HG03159 (cell line): Measurements from ENCODE around the gene AMH.

Experiments
- ATAC-seq: cut with Tn5 transposase; IDR thresholded peaks from one replicate; pipeline ENCODE4 v1.9.1; 2021; ENCODE audit warnings: mild to moderate bottlenecking, moderate library complexity; ENCODE audit not compliant: unreplicated experiment

The AMH gene

GRCh38 chr19:2247433-2248101, 1.6 kb upstream of the AMH start:
- no peak for ATAC-seq

GRCh38 chr19:2248136-2249009, 750 bp upstream of the AMH start:
- no peak for ATAC-seq

DNA sequence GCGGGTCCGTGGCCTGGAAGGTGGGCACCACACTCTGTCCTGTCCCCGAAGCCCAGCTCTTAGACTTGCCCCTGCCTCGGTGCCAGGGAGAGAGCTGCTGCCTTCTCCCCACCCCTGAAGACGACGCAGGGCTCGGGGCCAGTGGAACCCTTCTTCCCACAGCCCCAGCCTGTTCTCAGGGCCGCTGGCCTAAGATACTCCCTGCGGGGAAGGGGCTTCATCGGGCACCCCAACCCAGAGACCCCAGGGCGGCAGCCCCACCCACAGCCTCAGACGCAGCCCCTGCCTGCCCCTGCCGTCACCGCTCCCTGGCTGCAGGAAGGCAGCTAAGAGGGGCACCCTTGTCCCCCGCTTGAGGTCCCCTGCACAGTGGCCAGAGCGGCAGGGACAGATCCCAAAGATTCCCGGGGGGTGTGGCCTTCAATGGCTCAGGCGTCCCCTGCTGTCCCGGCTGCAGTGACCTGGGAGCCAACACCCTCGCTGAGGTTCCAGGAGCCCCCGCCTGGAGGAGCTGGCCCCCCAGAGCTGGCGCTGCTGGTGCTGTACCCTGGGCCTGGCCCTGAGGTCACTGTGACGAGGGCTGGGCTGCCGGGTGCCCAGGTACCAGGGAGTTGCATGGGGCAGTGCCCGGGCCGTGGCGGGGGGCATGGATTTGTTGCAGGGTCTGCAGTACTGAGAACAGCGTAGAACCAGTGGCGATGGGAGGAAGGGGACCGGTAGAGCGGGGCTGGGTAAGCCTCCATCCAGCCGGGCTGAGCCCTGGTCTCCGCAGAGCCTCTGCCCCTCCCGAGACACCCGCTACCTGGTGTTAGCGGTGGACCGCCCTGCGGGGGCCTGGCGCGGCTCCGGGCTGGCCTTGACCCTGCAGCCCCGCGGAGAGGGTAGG, 1.0 kb downstream of the AMH start:
- no peak for ATAC-seq

DNA sequence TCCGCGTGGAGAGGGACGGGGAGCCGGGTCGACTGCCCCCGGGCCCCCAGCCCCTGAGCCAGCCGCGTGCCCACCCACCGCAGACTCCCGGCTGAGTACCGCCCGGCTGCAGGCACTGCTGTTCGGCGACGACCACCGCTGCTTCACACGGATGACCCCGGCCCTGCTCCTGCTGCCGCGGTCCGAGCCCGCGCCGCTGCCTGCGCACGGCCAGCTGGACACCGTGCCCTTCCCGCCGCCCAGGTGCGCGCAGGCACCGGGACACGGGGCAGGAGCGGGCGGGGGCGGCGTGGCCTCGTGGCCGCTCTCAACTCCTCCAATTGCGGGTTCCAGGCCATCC, 1.6 kb downstream of the AMH start:
- no peak for ATAC-seq

DNA sequence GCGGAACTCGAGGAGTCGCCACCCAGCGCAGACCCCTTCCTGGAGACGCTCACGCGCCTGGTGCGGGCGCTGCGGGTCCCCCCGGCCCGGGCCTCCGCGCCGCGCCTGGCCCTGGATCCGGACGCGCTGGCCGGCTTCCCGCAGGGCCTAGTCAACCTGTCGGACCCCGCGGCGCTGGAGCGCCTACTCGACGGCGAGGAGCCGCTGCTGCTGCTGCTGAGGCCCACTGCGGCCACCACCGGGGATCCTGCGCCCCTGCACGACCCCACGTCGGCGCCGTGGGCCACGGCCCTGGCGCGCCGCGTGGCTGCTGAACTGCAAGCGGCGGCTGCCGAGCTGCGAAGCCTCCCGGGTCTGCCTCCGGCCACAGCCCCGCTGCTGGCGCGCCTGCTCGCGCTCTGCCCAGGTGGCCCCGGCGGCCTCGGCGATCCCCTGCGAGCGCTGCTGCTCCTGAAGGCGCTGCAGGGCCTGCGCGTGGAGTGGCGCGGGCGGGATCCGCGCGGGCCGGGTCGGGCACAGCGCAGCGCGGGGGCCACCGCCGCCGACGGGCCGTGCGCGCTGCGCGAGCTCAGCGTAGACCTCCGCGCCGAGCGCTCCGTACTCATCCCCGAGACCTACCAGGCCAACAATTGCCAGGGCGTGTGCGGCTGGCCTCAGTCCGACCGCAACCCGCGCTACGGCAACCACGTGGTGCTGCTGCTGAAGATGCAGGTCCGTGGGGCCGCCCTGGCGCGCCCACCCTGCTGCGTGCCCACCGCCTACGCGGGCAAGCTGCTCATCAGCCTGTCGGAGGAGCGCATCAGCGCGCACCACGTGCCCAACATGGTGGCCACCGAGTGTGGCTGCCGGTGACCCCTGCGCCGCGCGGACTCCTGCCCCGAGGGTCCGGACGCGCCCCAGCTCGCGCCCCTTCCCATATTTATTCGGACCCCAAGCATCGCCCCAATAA, 2.3 kb downstream of the AMH start:
- no peak for ATAC-seq

GRCh38 chr19:2252055-2252796, 3.1 kb downstream of the AMH start:
- no peak for ATAC-seq

DNA sequence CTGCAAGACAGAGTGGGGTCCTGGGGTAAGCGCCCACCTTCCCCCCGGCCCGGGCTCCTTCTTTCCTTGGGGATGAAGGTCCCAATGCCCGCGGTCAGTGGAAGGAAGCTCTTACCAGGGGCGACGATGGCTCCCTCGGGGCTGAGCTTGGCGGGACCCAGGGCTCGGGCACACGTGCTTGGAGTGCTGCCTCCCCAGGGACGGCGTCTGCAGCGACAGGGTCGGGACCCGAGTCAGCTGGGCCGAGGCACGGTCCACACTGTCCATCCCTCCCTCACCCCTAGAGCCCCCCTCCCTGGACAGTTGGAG, 3.6 kb downstream of the AMH start:
- no peak for ATAC-seq

- ATAC-seq = no peak
Observed at GRCh38 chr19:2253106-2254063, 4.3 kb downstream of the AMH start.

DNA sequence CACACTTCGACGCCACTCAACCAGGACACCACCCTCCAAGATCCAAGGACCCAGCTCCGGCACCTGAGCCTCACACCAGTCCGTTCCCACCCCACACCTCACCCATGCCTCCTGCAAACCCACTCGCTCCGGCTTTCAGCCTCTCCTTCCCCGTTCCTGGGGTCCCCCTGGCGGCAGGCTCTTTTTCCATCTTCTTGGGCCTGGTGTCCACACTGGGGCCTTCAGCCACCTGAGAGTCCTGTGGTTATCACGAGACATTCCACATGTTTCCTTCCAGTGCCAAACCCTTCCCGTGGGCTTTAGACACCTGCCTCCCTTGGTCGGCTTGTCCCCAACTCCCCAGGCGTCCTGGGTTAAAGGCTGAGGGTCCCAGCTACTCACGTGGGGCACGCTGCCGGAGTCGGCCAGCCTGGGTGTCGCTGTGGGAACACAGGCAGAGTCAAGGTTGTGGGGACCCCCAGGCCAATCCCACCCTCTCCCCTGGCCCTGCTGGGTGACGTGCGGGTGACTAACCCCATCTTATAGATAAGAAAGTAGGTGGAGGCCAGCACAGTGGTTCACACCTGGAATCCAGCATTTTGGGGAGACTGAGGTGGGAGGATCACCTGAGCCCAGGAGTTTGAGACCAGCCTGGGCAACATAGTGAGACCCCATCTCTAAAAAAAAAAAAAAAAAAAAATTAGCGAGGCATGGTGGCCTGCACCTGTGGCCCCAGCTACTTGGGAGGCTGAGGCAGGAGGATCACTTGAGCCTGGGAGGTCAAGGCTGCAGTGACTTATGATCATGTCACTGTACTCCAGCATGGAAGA, 5.1 kb downstream of the AMH start:
- no peak for ATAC-seq

DNA sequence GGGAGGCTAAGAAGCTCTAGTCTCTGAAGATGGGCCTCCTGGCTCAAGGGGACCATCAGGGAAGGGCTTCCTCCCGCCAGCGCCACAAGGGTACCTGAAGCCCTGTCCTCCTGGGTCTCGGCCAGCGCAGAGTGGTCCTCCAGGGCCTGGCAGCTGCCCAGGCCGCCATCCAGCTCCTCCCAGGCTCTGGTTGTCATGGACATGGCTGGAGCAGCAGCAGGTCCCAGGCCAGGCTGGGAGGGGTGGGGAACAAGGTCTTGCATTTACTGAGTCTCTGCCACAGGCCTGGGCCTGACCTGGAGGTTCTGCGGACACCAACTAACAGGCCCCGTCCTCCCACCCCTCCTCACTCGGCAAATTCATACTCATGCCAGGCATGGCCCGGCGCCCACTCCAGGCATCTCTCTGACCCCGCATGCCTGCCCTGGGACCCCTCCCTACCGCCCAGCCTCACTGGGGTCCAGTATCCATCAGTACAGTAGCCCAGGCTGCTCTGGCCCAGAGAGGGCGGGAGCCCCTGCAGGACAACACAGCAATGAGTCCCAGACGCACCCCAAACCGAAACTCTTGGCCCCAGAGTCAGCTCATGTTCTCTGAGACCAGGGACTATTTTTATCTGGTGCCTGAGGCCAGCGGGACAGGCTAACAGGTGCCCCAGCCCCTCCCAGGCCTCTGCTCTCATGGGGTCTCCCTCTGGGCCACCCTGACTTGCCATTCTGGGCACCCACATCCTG, 6.2 kb downstream of the AMH start:
- ATAC-seq = no peak

DNA sequence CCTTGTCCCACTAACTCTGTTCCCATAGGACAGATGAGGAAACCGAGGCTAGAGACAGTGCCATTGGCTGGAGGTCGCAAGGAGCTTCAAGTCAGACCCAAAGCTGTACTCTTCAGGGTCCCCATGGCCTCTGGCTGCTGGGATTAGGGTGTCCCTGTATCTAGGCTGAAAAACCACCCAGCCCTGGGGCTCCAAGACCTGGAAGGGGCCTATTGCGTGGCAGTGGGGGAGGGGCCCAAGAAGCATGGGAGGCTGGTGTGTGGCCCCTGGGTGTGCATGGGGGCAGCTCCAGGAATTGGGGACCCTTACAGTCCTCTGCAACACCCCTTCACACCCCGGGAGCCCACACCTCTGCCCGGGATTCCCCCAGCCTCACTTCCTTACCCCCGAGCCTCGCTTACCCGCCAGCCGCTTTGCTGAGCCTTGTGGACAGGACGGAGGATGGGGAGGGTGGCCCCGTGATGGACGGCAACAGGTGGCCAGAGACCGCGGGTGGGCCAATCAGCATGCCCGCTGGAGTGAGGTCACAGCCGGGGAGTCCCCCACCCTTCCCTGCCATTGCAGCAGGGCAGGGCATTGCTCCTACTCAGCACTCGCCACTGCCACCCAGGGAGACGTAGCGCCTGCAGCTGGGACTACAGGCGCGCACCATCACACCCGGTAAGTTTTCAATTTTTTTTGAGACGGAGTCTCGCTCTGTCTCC, 7.0 kb downstream of the AMH start, which contains the start of gene JSRP1:
JSRP1 (minus strand) TSS at position 436 of the 704 bp plus-strand sequence. CDS start 1,103 bp downstream, outside the sequence.
- no peak for ATAC-seq

GRCh38 chr19:2259336-2259735, 10.2 kb downstream of the AMH start:
- ATAC-seq = no peak

DNA sequence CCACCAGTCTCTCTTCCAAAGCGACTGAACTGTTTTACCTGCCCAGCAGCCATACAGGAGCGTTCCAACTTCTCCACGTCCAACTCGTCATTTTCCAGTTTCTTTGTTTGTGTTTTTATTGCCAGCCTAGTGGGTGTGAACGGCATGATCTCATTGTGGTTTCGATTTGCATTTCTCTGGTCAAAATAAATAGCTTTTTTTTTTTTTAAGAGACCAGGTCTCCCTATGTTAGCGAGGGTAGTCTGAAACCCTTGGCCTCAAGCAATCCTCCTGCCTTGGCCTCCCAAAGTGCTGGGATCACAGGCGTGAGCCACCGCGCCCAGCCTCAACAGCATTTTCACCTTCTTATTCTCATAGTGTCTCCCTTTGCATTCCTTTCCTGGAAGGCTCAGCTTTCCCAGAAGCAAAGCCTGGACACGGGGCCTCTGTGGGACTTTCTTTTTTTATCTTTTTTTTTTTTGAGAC, 11.2 kb downstream of the AMH start:
- no peak for ATAC-seq

- no peak for ATAC-seq
Observed at GRCh38 chr19:2261438-2262172, 12.5 kb downstream of the AMH start.

- no peak for ATAC-seq
Observed at GRCh38 chr19:2266183-2266993, 17.3 kb downstream of the AMH start.
